ENCODE measurements around the gene SFSWAP.

GRCh38 chr12:131757111-131757510 is 46.2 kb downstream of the SFSWAP start:
- TF ChIP-seq POLR2AphosphoS5 (IDR thresholded peaks at IDR 0.05) (no peak), CTCF (IDR thresholded peaks at IDR 0.05) (no peak), POLR2A (IDR thresholded peaks at IDR 0.05) (no peak)

All from transverse colon (tissue), 4 donors.